ENCODE data around the gene NF1.
"Not testable (repeated sequence)": the region's sequence is repeated elsewhere in the genome, so short reads cannot be mapped to it uniquely, and the experiment has no call there.

The NF1 gene

GRCh38 chr17:31130286-31131224, 35.8 kb downstream of the NF1 start:
- in situ Hi-C loops (cut with HindIII; ENCODE audit: low sequenced_read_pairs): no loop called here

GRCh38 chr17:31131299-31131698, 36.5 kb downstream of the NF1 start:
- in situ Hi-C loops (cut with HindIII; ENCODE audit: low sequenced_read_pairs): no loop called here

- in situ Hi-C loops (cut with HindIII; ENCODE audit: low sequenced_read_pairs): no loop called here
Observed at GRCh38 chr17:31132977-31133376, 38.2 kb downstream of the NF1 start.

- in situ Hi-C loops (cut with HindIII; ENCODE audit: low sequenced_read_pairs): no loop called here
Observed at GRCh38 chr17:31134576-31134975, 39.8 kb downstream of the NF1 start.

GRCh38 chr17:31136319-31136718, 41.5 kb downstream of the NF1 start:
- in situ Hi-C loops (cut with HindIII; ENCODE audit: low sequenced_read_pairs): no loop called here

GRCh38 chr17:31140111-31140510, 45.3 kb downstream of the NF1 start:
- in situ Hi-C loops (cut with HindIII; ENCODE audit: low sequenced_read_pairs): no loop called here

GRCh38 chr17:31144428-31144827, 49.7 kb downstream of the NF1 start:
- in situ Hi-C loops (cut with HindIII; ENCODE audit: low sequenced_read_pairs): no loop called here

- in situ Hi-C loops (cut with HindIII; ENCODE audit: low sequenced_read_pairs): no loop called here
Observed at GRCh38 chr17:31144836-31145235, 50.1 kb downstream of the NF1 start.

GRCh38 chr17:31147507-31148202, 52.9 kb downstream of the NF1 start:
- in situ Hi-C loops (cut with HindIII; ENCODE audit: low sequenced_read_pairs): no loop called here

GRCh38 chr17:31148205-31148604, 53.4 kb downstream of the NF1 start:
- in situ Hi-C loops (cut with HindIII; ENCODE audit: low sequenced_read_pairs): no loop called here

- in situ Hi-C loops (cut with HindIII; ENCODE audit: low sequenced_read_pairs): no loop called here
Observed at GRCh38 chr17:31152271-31152670, 57.5 kb downstream of the NF1 start.

- in situ Hi-C loops (cut with HindIII; ENCODE audit: low sequenced_read_pairs): no loop called here
Observed at GRCh38 chr17:31155208-31155810, 60.5 kb downstream of the NF1 start.

- in situ Hi-C loops (cut with HindIII; ENCODE audit: low sequenced_read_pairs): no loop called here
Observed at GRCh38 chr17:31156326-31156725, 61.5 kb downstream of the NF1 start.

GRCh38 chr17:31156864-31157263, 62.1 kb downstream of the NF1 start:
- in situ Hi-C loops (cut with HindIII; ENCODE audit: low sequenced_read_pairs): not testable (repeated sequence)

- in situ Hi-C loops (cut with HindIII; ENCODE audit: low sequenced_read_pairs): no loop called here
Observed at GRCh38 chr17:31158746-31159377, 64.1 kb downstream of the NF1 start.

- in situ Hi-C loops (cut with HindIII; ENCODE audit: low sequenced_read_pairs): loop anchor here (10.0 kb wide), 1 partner anchor 58 kb away; no protein-coding TSS in a partner anchor
Observed at GRCh38 chr17:31163091-31163781, 68.5 kb downstream of the NF1 start.

GRCh38 chr17:31167111-31167510, 72.3 kb downstream of the NF1 start:
- in situ Hi-C loops (cut with HindIII; ENCODE audit: low sequenced_read_pairs): loop anchor here (10.0 kb wide), 1 partner anchor 62 kb away; no protein-coding TSS in a partner anchor

GRCh38 chr17:31171701-31172100, 76.9 kb downstream of the NF1 start:
- in situ Hi-C loops (cut with HindIII; ENCODE audit: low sequenced_read_pairs): loop anchor here (5.0 kb wide), 1 partner anchor 219 kb away; no protein-coding TSS in a partner anchor

GRCh38 chr17:31172388-31172787, 77.6 kb downstream of the NF1 start:
- in situ Hi-C loops (cut with HindIII; ENCODE audit: low sequenced_read_pairs): loop anchor here (5.0 kb wide), 1 partner anchor 220 kb away; no protein-coding TSS in a partner anchor

- in situ Hi-C loops (cut with HindIII; ENCODE audit: low sequenced_read_pairs): loop anchor here (5.0 kb wide), 1 partner anchor 222 kb away; no protein-coding TSS in a partner anchor
Observed at GRCh38 chr17:31174215-31174614, 79.4 kb downstream of the NF1 start.

All from endothelial cell of hepatic sinusoid (primary cell).